ENCODE data around the gene LSP1. TPM values are rescaled to one million over a fixed set of nuclear protein-coding genes. Genes with fewer than 3 reads are reported as not detected.

The LSP1 gene
- total and polyA plus RNA-seq, 2 of the 4 experiments (the other 2 are of a cell fraction) = not detected

GRCh38 chr11:1852877-1853276 is at the start of gene LSP1 (continued):
- TF ChIP-seq MAZ (IDR thresholded peaks at IDR 0.05; ENCODE audit: borderline replicate concordance, low read depth, low read length) (no peak), FOS (IDR thresholded peaks at IDR 0.05; ENCODE audit: low read depth, low read length) (no peak)

- peaks cover 38% of the 10 kb centered on the region for H3K27me3 ChIP-seq (ENCODE audit: control insufficient read depth, insufficient read depth, low read length)
- H2AFZ ChIP-seq (replicated peaks; ENCODE audit: low read length, poor library complexity) = no peak overlapping the region
- H3K36me3 ChIP-seq (ENCODE audit: control insufficient read depth, insufficient read depth, low read length) = no peaks in the 10 kb centered on the region
- in situ Hi-C loops (cut with MboI; ENCODE audit: low sequenced_read_pairs) (no loop called here), dilution Hi-C loops (cut with HindIII; ENCODE audit: low sequenced_read_pairs, unreplicated experiment) (no loop called here), intact Hi-C loops (cut with micrococcal nuclease) (no loop called here)
- no peak overlapping the region for H4K8ac ChIP-seq (ENCODE audit: low read depth in 2 of 2, low read length in 2 of 2)
- H2BK120ac ChIP-seq (ENCODE audit: low read depth, low read length) = no peak overlapping the region
- no peaks in the 10 kb centered on the region for H3K4me1 ChIP-seq (ENCODE audit: control insufficient read depth, insufficient read depth, low read length)
- H3K9me3 ChIP-seq (ENCODE audit: control insufficient read depth, insufficient read depth, low read length) = no peaks in the 10 kb centered on the region
- no peak overlapping the region for H2AK9ac ChIP-seq (replicated peaks; ENCODE audit: low read depth, low read length, poor library complexity)
- ChIA-PET CTCF (no interaction called here), POLR2A (ENCODE audit: unreplicated experiment) (interaction anchor here (0.6 kb wide), 1 partner anchor 319 kb away, joined by 3 read pairs; no protein-coding TSS in a partner anchor)
- 86% methylated on average over 14 of the region's 20 CpGs; no CpG with 5 or more reads in 1 of the 2 experiments for WGBS, 2 experiments (ENCODE audit: extremely low coverage in 2 of 2, insufficient read length in 1 of 2)
- TF ChIP-seq NFE2L2 (IDR thresholded peaks at IDR 0.05; ENCODE audit: low read depth, low read length) = no peak
- TF ChIP-seq USF2 (IDR thresholded peaks at IDR 0.05; ENCODE audit: low read depth, low read length) = no peak
- TF ChIP-seq MAZ (IDR thresholded peaks at IDR 0.05; ENCODE audit: borderline replicate concordance, low read depth, low read length) = no peak
- TF ChIP-seq BHLHE40 (IDR thresholded peaks at IDR 0.05; ENCODE audit: low read depth, low read length) = no peak
- TF ChIP-seq MXI1 (IDR thresholded peaks at IDR 0.05; ENCODE audit: borderline replicate concordance, low read depth, low read length) = no peak
- no peak for TF ChIP-seq CTCF (conservative IDR thresholded peaks at IDR 0.05; ENCODE audit: low read depth, low read length)
- no peak for TF ChIP-seq RCOR1 (IDR thresholded peaks at IDR 0.05; ENCODE audit: insufficient replicate concordance, low read length)
- TF ChIP-seq CHD1 (IDR thresholded peaks at IDR 0.05; ENCODE audit: low read depth, low read length) = no peak
- TF ChIP-seq FOS (IDR thresholded peaks at IDR 0.05; ENCODE audit: low read depth, low read length) = no peak
- H3K56ac ChIP-seq (ENCODE audit: extremely low read depth, insufficient read depth, low read length) = no peak overlapping the region
- no peaks in the 10 kb centered on the region for H3K9me1 ChIP-seq (ENCODE audit: insufficient read depth, low read length)
- H3K4me3 ChIP-seq (ENCODE audit: insufficient read depth, low read depth, low read length) = no peak overlapping the region
- no peaks in the 10 kb centered on the region for H4K20me1 ChIP-seq (ENCODE audit: insufficient read depth, low read length)
- no peak overlapping the region for H2BK15ac ChIP-seq (ENCODE audit: low read depth, low read length)
- H3K79me1 ChIP-seq (ENCODE audit: low read depth in 1 of 2, low read length in 2 of 2) = no peaks in the 10 kb centered on the region
- no peak overlapping the region for H2AK5ac ChIP-seq (ENCODE audit: low read depth, low read length)
- no peak overlapping the region for H3K14ac ChIP-seq (replicated peaks; ENCODE audit: low read depth, low read length)
- no peak overlapping the region for H3K4ac ChIP-seq (ENCODE audit: low read depth, low read length)
- no peak overlapping the region for H4K91ac ChIP-seq (ENCODE audit: insufficient read depth, low read depth, low read length)
- DNase-seq (no peak), ATAC-seq (ENCODE audit: low read depth) (no peak)
- BruUV-seq (replicated peaks) = no TSS peak
- H3K9ac ChIP-seq (ENCODE audit: low read depth, low read length) = no peak overlapping the region
- no peak overlapping the region for H3K23ac ChIP-seq (ENCODE audit: low read depth, low read length)
- H2BK5ac ChIP-seq (ENCODE audit: low read depth, low read length, poor library complexity, severe bottlenecking) = no peak overlapping the region
- H3K27ac ChIP-seq (ENCODE audit: insufficient read depth, low read length) = no peak overlapping the region
- no peak overlapping the region for H2BK20ac ChIP-seq (ENCODE audit: low read depth, low read length)
- H3K18ac ChIP-seq (ENCODE audit: low read depth, low read length) = no peak overlapping the region
- no peak overlapping the region for H3K4me2 ChIP-seq (ENCODE audit: low read depth, low read length)
- H4K5ac ChIP-seq (ENCODE audit: low read depth, low read length) = no peak overlapping the region
Observed at GRCh38 chr11:1803246-1803645, 49.6 kb upstream of the LSP1 start.
